Epithelial cell of prostate (primary cell): ENCODE measurements around the gene CELF5.

ENCODE experiments used
- DNase-seq: peaks from one replicate; pipeline ENCODE4 v3.0.0-alpha.2; 2011; ENCODE audit warnings: low read depth, low spot score
- H3K27ac ChIP-seq: fragments of 450-650 bp; 2 replicates; pipeline ENCODE4 v1.5.1; 2017; ENCODE audit warnings: mild to moderate bottlenecking

Gene CELF5

DNA sequence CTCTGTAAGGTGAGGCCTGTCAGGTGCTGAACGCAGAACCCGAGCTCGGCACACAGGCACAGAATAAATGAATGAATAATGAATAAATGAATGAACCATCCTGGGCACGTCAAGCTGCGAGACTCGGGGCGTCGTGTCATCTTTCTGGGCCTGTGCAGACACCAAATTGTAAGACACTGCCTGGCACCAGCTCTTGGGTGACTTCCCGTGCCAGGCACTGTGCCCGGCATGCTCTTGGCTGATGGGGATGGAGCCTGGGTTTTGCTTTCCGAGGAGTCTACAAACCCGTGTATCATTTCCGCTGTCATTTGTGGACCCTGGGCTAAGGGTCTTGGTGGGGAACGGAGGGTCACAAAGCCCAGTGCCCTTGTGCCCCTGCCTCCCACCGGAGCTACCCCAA, 43.9 kb downstream of the CELF5 start:
- no peak for DNase-seq
- H3K27ac ChIP-seq = no peak overlapping the region

- no peak overlapping the region for H3K27ac ChIP-seq
- no peak for DNase-seq
Observed at GRCh38 chr19:3268763-3269162, 44.3 kb downstream of the CELF5 start.

GRCh38 chr19:3269916-3270671, 45.6 kb downstream of the CELF5 start:
- no peak for DNase-seq
- H3K27ac ChIP-seq = no peak overlapping the region

DNA sequence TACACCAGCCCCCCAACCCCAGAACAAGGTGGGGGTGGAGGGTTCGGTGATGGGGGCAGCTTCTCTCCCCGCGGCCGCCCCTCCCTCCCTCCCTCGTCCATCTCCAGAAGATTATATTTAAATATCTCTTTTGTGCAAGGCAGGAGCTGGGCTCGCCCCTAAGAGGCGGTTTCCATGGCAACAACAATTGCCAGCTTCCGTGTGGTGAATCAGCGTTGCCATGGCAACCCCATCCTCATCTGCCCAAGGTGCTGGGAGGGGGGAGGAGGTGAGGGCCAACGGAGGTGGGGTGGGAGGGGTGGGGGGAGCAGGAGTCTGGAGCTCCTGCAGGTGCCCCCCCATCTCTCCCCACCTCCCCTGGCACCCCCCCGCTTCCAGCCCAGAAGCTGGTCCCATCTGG, 46.4 kb downstream of the CELF5 start:
- DNase-seq = no peak
- H3K27ac ChIP-seq = no peak overlapping the region

- H3K27ac ChIP-seq = no peak overlapping the region
- DNase-seq = no peak
Observed at GRCh38 chr19:3272401-3272931, 48.0 kb downstream of the CELF5 start.

- no peak overlapping the region for H3K27ac ChIP-seq
- no peak for DNase-seq
Observed at GRCh38 chr19:3272952-3273351, 48.5 kb downstream of the CELF5 start.

GRCh38 chr19:3274245-3274941, 49.9 kb downstream of the CELF5 start:
- no peak for DNase-seq
- H3K27ac ChIP-seq = no peak overlapping the region

DNA sequence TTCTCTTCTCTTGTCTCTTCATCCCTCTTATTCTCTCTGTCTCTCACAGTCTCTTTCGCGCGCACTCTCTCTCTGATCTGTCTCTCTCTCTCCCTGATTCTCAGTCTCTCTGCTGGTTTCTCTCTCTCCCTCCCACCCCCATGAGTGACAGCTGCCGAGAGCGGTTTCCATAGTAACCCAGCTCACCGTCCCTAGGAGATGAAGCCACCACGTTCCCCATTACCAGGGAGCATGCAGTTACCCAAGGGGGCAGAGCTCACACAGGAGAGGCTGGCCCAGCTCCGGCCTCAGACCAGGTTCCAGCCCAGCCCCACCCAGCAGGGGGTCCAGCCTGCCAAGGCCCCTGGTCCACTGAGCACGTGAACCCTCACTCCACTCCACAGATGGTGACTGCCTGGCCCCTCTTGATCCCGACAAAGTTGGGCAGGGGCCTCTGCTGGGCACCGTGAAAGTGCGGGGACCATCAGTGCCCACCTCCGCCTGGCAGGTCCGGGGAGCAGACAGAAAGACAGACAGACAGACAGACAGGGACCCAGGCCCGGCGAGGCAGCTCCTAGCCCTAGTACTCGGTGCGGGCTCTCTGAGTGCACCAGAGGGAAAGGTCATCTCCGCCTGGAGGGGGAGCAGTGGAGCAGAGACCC, 50.6 kb downstream of the CELF5 start:
- no peak for DNase-seq
- no peak overlapping the region for H3K27ac ChIP-seq

DNA sequence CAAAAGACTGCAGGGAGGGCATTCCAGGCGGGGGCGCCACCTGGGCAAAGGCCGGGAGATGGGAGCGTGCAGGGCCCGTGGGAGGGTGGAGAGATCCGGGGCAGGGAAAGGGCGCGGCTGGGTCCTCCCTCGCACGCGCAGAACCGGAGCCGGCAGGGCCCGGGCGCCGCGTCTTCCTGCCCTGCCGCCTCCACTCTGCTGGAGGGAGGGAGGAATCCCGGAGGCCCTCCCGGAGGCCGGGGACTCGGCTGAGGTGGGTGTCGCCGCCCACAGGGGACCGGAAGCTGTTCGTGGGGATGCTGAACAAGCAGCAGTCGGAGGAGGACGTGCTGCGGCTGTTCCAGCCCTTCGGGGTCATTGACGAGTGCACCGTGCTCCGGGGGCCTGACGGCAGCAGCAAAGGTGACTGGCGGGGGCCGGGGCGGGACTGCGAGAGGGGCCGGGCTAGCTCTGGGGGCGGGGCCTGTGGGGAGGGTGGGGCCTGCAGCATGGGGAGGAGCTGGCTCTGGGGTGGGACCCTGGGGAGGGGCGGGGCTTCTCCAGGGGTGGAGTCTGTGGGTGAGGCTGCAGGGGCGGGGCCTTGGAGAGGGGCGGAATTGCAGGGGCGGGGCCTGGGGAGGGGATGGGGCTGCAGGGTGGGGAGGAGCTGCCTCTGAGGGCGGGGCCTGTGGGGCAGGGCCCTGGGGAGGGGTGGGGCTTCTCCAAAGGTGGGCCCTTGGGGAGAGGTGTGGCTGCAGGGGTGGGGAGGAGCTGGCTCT, 51.3 kb downstream of the CELF5 start:
- no peak for DNase-seq
- H3K27ac ChIP-seq = no peak overlapping the region

DNA sequence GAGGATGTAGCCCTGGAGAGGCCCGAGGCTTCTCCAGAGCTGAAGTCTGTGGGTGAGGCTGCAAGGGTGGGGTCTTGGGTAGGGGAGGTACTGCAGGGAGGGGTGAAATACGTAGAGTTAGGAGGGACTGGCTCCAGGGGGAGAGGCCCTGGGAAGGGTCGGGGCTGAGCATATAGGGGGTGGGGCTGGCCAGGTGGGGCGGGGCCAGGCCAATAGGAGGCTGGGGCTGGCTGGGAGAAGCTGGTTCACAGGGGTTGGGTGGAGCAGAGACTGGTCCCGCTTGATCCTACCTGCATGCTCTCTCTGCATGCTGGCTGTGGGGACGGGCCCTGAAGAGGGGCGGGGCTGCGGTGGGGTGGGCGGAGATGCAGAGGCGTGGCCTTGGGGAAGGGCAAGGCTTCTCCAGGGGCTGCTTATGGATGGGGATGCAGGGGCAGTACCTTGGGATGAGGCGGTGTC, 51.9 kb downstream of the CELF5 start:
- no peak overlapping the region for H3K27ac ChIP-seq
- peak; percentile 54 for DNase-seq

- no peak overlapping the region for H3K27ac ChIP-seq
- DNase-seq = no peak
Observed at GRCh38 chr19:3277649-3278048, 53.2 kb downstream of the CELF5 start.

DNA sequence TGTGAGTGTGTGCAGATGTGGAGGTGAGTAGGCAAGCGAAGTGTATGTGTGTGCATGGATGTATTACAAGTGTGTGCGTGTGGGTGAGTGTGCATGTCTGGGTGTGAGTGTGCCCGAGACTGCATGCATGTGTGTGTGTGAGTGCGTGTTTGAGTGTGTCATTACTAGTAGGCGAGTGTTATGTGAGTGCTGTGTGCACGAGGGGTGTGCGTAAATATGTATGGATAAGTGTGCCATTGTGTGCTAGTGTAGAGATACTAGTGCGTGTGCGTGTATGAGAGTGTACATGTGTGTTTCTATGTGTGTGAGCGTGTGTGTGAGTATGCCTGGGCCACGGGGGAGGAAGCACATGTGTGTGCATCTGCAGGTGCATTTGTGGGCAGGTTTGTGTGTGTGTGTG, 53.8 kb downstream of the CELF5 start:
- H3K27ac ChIP-seq = no peak overlapping the region
- DNase-seq = no peak

DNA sequence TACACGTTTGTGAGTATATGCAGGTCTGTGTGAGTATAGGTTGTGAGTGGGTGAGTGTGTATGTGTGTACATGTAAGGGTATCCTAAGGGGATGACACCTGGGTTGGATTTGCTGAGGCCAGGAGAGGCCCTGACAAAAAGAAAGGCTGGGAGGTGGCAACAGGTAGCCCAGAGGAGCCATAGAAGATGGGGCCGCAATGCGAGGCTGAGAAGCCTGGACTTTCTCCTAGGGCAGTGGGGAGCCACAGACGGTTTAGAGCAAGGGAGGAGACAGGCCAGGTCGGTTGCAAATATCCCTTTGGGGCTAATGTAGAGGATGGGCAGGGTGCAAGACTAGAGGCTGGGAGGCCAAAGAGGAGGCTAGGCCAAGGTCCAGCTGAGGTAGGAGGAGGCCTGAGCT, 54.3 kb downstream of the CELF5 start:
- DNase-seq = no peak
- H3K27ac ChIP-seq = no peak overlapping the region

- DNase-seq = no peak
- no peak overlapping the region for H3K27ac ChIP-seq
Observed at GRCh38 chr19:3279306-3279705, 54.8 kb downstream of the CELF5 start.

DNA sequence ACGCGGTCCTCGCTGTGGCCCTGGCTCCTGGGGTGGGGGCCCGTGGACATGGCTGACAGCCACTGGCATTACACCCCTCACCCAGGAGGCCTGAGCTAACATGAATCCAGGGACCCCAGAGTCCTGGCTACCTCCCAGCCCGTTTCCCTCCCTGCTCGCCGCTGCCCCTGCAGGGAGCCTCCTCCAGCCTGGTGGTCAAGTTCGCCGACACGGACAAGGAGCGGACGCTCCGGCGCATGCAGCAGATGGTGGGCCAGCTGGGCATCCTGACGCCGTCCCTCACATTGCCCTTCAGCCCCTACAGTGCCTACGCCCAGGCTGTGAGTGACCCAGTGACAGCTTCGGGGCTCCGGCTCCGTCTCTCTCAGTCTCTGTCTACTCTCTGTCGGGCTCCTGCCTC, 56.6 kb downstream of the CELF5 start:
- H3K27ac ChIP-seq = no peak overlapping the region
- DNase-seq = no peak

DNA sequence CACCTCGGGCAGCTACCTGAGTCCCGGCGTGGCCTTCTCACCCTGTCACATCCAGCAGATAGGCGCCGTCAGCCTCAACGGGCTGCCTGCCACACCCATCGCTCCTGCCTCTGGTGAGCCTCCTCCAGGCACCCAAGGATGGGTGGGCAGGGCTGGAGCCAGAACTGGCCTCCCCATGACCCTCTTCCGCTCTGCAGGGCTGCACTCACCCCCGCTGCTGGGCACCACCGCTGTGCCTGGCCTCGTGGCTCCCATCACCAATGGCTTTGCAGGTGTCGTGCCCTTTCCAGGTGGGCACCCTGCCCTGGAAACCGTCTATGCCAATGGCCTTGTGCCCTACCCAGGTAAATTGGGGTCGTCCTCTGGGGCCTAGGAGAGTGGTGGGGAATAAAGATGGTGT, 57.7 kb downstream of the CELF5 start:
- H3K27ac ChIP-seq = no peak overlapping the region
- no peak for DNase-seq

GRCh38 chr19:3282564-3282963, 58.1 kb downstream of the CELF5 start:
- H3K27ac ChIP-seq = no peak overlapping the region
- DNase-seq = no peak

DNA sequence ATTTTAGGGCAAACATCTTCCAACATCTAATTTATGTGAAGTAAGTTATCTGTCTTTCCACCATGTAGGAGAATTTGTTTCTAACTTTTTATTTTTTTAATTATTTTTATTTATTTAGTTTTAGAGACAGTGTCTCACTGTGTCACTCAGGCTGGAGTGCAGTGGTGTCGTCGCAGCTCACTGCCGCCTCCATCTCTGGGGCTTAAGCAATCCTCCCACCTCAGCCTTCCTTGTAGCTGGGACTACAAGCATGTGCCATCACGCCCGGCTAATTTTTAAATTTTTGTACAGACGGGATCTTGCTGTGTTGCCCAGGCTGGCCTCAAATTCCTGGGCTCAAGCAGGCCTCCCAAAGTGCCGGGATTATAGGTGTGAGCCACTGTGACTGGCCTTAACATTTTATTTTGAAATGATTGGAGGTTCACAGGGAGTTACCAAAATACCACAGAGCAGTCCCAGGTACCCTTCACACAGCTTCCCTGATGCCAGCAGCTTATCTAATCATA, 58.8 kb downstream of the CELF5 start:
- DNase-seq = no peak

DNA sequence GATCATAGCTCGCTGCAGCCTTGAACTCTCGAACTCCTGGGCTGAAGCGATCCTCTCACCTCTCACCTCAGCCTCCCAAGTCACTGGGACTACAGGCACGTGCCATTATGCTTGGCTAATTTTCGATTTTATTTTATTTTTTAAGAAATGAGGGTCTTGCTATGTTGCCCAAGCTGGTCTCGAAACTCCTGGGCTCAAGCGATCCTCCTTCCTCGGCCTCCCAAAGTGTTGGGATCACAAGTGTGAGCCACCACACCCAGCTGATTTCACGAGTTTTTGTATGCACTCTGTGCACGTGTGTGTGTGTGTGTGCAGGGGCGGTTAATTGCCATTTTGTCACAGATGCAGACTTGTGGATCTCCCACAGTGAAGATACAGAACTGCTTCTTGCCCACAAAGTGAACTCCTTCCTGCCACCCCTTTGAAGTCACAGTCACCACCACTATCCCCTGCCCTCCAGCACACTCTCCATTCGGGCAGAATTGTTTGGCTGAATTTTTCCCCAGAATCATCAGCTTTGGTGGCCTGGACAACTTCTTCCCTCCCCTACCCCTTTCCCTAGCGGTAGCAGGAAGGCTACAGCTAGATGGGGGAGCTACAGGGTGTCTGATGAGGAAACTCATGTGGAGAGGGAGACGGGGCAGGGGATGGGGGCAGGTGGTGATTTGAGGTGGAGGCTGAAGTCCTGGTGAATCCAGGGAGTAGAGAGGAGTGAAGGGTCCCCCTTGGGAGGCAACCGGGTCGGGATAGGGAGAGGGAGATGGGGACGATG, 59.6 kb downstream of the CELF5 start:
- H3K27ac ChIP-seq = no peak overlapping the region
- no peak for DNase-seq

More for the DNA sequence above, 58.8 kb downstream of the CELF5 start:
- no peak overlapping the region for H3K27ac ChIP-seq
